ENCODE results near the gene USP11. TPM values are rescaled to one million over a fixed set of nuclear protein-coding genes. Genes with fewer than 3 reads are reported as not detected.
"Not testable (repeated sequence)": the region's sequence is repeated elsewhere in the genome, so short reads cannot be mapped to it uniquely, and the experiment has no call there.

The USP11 gene
- total RNA-seq, 2 donors from 2014 or later: 113 to 214 TPM

GRCh38 chrX:47250017-47250347 is 17.2 kb downstream of the USP11 start:
- Histone ChIP-seq H3K4me1 (ENCODE audit: control insufficient read depth, insufficient read depth, low read length) (no peaks in the 10 kb centered on the region), H3K27me3 (ENCODE audit: control insufficient read depth, insufficient read depth, low read length, poor library complexity, severe bottlenecking) (no peaks in the 10 kb centered on the region), H3K9me3 (ENCODE audit: control insufficient read depth, low read length) (no peaks in the 10 kb centered on the region), H3K27ac (ENCODE audit: low read depth, low read length) (no peak overlapping the region), H3K36me3 (ENCODE audit: control insufficient read depth, insufficient read depth, low read length) (peaks cover 10% of the 10 kb centered on the region), H3K4me3 (ENCODE audit: low read length) (no peak overlapping the region), H3K9ac (ENCODE audit: extremely low read depth, low read length, poor library complexity, severe bottlenecking) (no peak overlapping the region)
- no peak for TF ChIP-seq CTCF (conservative IDR thresholded peaks at IDR 0.05)
- H3K27ac Mint-ChIP-seq: no peak overlapping the region
- no peak for DNase-seq
- H3K4me3 Mint-ChIP-seq: no peak overlapping the region
- WGBS, 2 experiments (ENCODE audit: insufficient coverage in 1 of 2, insufficient read length in 1 of 2): 87 to 98% methylated on average over 3 to 6 of the region's 6 CpGs
- H3K27me3 Mint-ChIP-seq (ENCODE audit: insufficient read depth): no peaks in the 10 kb centered on the region
- no peaks in the 10 kb centered on the region for H3K4me1 Mint-ChIP-seq
- H3K9me3 Mint-ChIP-seq: peaks cover 15% of the 10 kb centered on the region
- peaks cover 40% of the 10 kb centered on the region for H3K36me3 Mint-ChIP-seq (ENCODE audit: low read depth)

DNA sequence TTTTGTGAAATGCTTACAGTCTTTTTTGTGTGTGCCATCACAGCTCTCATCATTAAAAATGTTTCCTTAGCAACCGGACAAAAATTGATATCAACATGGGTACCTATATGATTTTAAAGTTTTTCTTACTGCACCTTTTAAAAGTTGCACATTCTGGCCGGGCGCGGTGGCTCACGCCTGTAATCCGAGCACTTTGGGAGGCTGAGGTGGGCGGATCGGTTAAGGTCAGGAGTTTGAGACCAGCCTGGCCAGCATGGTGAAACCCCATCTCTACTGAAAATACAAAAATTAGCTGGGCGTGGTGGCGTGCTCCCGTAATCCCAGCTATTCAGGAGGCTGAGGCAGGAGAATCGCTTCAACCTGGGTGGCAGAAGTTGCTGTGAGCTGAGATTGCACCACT is 24.8 kb downstream of the USP11 start:
- not testable (repeated sequence) for H3K9me3 ChIP-seq (ENCODE audit: control insufficient read depth, low read length); DNase-seq; H3K9ac ChIP-seq (ENCODE audit: extremely low read depth, low read length, poor library complexity, severe bottlenecking); H3K4me3 ChIP-seq (ENCODE audit: low read length); H3K36me3 ChIP-seq (ENCODE audit: control insufficient read depth, insufficient read depth, low read length); H3K27me3 Mint-ChIP-seq (ENCODE audit: insufficient read depth); H3K4me3 Mint-ChIP-seq; H3K4me1 Mint-ChIP-seq; H3K27ac ChIP-seq (ENCODE audit: low read depth, low read length); H3K27me3 ChIP-seq (ENCODE audit: control insufficient read depth, insufficient read depth, low read length, poor library complexity, severe bottlenecking); H3K4me1 ChIP-seq (ENCODE audit: control insufficient read depth, insufficient read depth, low read length); H3K36me3 Mint-ChIP-seq (ENCODE audit: low read depth); H3K27ac Mint-ChIP-seq
- 94 to 95% methylated on average over 3 to 12 of the region's 12 CpGs for WGBS, 2 experiments (ENCODE audit: insufficient coverage in 1 of 2, insufficient read length in 1 of 2)
- peaks cover 63% of the 10 kb centered on the region for H3K9me3 Mint-ChIP-seq

GRCh38 chrX:47264483-47265173 is 31.8 kb downstream of the USP11 start:
- Mint-ChIP-seq H3K9me3 (peaks cover 57% of the 10 kb centered on the region), H3K27me3 (ENCODE audit: insufficient read depth) (no peaks in the 10 kb centered on the region), H3K36me3 (ENCODE audit: low read depth) (no peaks in the 10 kb centered on the region), H3K4me3 (no peak overlapping the region), H3K27ac (no peak overlapping the region), H3K4me1 (no peaks in the 10 kb centered on the region)
- Histone ChIP-seq H3K27ac (ENCODE audit: low read depth, low read length) (no peak overlapping the region), H3K27me3 (ENCODE audit: control insufficient read depth, insufficient read depth, low read length, poor library complexity, severe bottlenecking) (no peaks in the 10 kb centered on the region), H3K9ac (ENCODE audit: extremely low read depth, low read length, poor library complexity, severe bottlenecking) (no peak overlapping the region), H3K4me1 (ENCODE audit: control insufficient read depth, insufficient read depth, low read length) (no peaks in the 10 kb centered on the region), H3K4me3 (ENCODE audit: low read length) (no peak overlapping the region), H3K36me3 (ENCODE audit: control insufficient read depth, insufficient read depth, low read length) (no peaks in the 10 kb centered on the region), H3K9me3 (ENCODE audit: control insufficient read depth, low read length) (no peaks in the 10 kb centered on the region)
- 86% methylated on average over 1 to 7 of the region's 7 CpGs for WGBS, 2 experiments (ENCODE audit: insufficient coverage in 1 of 2, insufficient read length in 1 of 2)
- no peak for TF ChIP-seq CTCF (conservative IDR thresholded peaks at IDR 0.05)
- DNase-seq: no peak

DNA sequence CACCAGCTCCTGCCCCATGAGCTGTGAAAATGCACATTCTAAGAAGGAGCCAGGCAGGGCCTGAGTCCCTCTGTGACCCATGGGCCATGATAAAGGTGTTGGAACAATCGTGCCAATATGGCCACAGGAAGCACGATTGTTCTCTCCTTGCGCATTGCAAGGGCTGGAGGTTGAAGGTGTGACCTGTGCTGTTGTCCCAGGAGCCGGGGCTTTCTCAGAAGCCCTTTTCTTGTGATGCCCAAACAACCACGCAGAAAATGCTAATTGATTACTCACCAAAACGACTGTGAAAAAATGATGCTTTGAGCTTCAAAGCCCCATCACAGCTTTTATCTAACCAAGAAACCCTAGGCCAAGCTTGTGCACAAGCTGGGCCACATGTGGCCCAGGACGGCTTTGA is 33.8 kb downstream of the USP11 start:
- H3K9ac ChIP-seq (ENCODE audit: extremely low read depth, low read length, poor library complexity, severe bottlenecking): no peak overlapping the region
- no peaks in the 10 kb centered on the region for H3K27me3 ChIP-seq (ENCODE audit: control insufficient read depth, insufficient read depth, low read length, poor library complexity, severe bottlenecking)
- H3K27ac Mint-ChIP-seq: no peak overlapping the region
- no peaks in the 10 kb centered on the region for H3K27me3 Mint-ChIP-seq (ENCODE audit: insufficient read depth)
- no peaks in the 10 kb centered on the region for H3K4me1 Mint-ChIP-seq
- H3K9me3 Mint-ChIP-seq: peaks cover 52% of the 10 kb centered on the region
- H3K4me3 Mint-ChIP-seq: no peak overlapping the region
- no peaks in the 10 kb centered on the region for H3K36me3 Mint-ChIP-seq (ENCODE audit: low read depth)
- H3K36me3 ChIP-seq (ENCODE audit: control insufficient read depth, insufficient read depth, low read length): no peaks in the 10 kb centered on the region
- no peaks in the 10 kb centered on the region for H3K9me3 ChIP-seq (ENCODE audit: control insufficient read depth, low read length)
- H3K4me1 ChIP-seq (ENCODE audit: control insufficient read depth, insufficient read depth, low read length): no peaks in the 10 kb centered on the region
- TF ChIP-seq CTCF (conservative IDR thresholded peaks at IDR 0.05): no peak
- H3K27ac ChIP-seq (ENCODE audit: low read depth, low read length): no peak overlapping the region
- H3K4me3 ChIP-seq (ENCODE audit: low read length): no peak overlapping the region
- WGBS, 2 experiments (ENCODE audit: insufficient coverage in 1 of 2, insufficient read length in 1 of 2): 80% methylated on average over 7 of the region's 7 CpGs; no CpG with 5 or more reads in 1 of the 2 experiments
- no peak for DNase-seq

Measured in endodermal cell (in vitro differentiated cells).